Gastroesophageal sphincter (tissue), 4 donors: ENCODE measurements around the gene AKR1A1. TPM values are rescaled to one million over a fixed set of nuclear protein-coding genes. Genes with fewer than 3 reads are reported as not detected.
"Not testable (repeated sequence)": the region's sequence is repeated elsewhere in the genome, so short reads cannot be mapped to it uniquely, and the experiment has no call there.

Source experiments
- ATAC-seq: fragments of 150-250 bp; one replicate; pipeline ENCODE4 v1.9.1; 2016; ENCODE audit warnings: mild to moderate bottlenecking, moderate library complexity
- H3K27ac ChIP-seq, 4 donors: fragments of 200-600 bp; sonication (generic) in 3 of 4; 1 replicate in 3 of 4; 2 replicates in 1 of 4; pipeline ENCODE4 v1.5.1; 2016 to 2019
- H3K27me3 ChIP-seq: fragments of 200-600 bp; sonication (generic); one replicate; pipeline ENCODE4 v1.5.1; 2019
- H3K36me3 ChIP-seq, 2 donors: fragments of 200-600 bp; sonication (generic); one replicate each; pipeline ENCODE4 v1.5.1; 2019; ENCODE audit warnings: control low read depth in 1 of 2
- H3K4me1 ChIP-seq, 3 donors: fragments of 200-600 bp; sonication (generic); 1 replicate in 2 of 3; 2 replicates in 1 of 3; pipeline ENCODE4 v1.5.1; 2016 to 2019; ENCODE audit warnings: control low read depth in 2 of 3
- H3K4me3 ChIP-seq, 2 donors: fragments of 200-600 bp; sonication (generic); one replicate each; pipeline ENCODE4 v1.5.1; 2019; ENCODE audit warnings: mild to moderate bottlenecking in 1 of 2, moderate library complexity in 1 of 2
- H3K9me3 ChIP-seq, 3 donors: fragments of 200-600 bp; sonication (generic); one replicate each; pipeline ENCODE4 v1.5.1; 2017 to 2019; ENCODE audit warnings: control low read depth in 2 of 3
- EP300 ChIP-seq: sonication (generic); formaldehyde crosslinking; IDR thresholded peaks from one replicate; pipeline ENCODE4 v1.6.1; 2017; ENCODE audit warnings: antibody characterized with exemption, mild to moderate bottlenecking
- POLR2A ChIP-seq, 2 donors: fragments of 450-650 bp; IDR thresholded peaks; one replicate each; pipeline ENCODE4 v1.6.1; 2017; ENCODE audit warnings: antibody characterized with exemption in 2 of 2, mild to moderate bottlenecking in 2 of 2, moderate library complexity in 1 of 2
- POLR2AphosphoS5 ChIP-seq: sonication (generic); formaldehyde crosslinking; IDR thresholded peaks from one replicate; pipeline ENCODE4 v1.6.1; 2017; ENCODE audit warnings: antibody characterized with exemption
- WGBS, 2 donors: methylation state at CpG; one replicate each; pipeline ENCODE4 v1.1.5; 2018; ENCODE audit warnings: low coverage in 1 of 2; 5-methylcytosine and 5-hydroxymethylcytosine counted together
- total RNA-seq, 4 donors: library from RNA; depleted of rRNA; stranded (reverse); fragments of >200 nt; gene quantifications; one replicate each; pipeline ENCODE4 v1.1.0, GENCODE V29; 2016
- TF ChIP-seq, protein P1 (sequence below), 4 experiments: fragments of 200-600 bp in 2 of 4; fragments of 450-650 bp in 2 of 4; sonication (generic) in 1 of 4; IDR thresholded peaks; one replicate each; pipeline ENCODE4 v1.5.1; 2017 to 2019; ENCODE audit warnings: antibody characterized with exemption in 4 of 4, mild to moderate bottlenecking in 2 of 4, moderate library complexity in 2 of 4

The AKR1A1 gene
- total RNA-seq, 4 donors from 2014 or later, result 43.0 to 56.9 (median 46.5) TPM

DNA sequence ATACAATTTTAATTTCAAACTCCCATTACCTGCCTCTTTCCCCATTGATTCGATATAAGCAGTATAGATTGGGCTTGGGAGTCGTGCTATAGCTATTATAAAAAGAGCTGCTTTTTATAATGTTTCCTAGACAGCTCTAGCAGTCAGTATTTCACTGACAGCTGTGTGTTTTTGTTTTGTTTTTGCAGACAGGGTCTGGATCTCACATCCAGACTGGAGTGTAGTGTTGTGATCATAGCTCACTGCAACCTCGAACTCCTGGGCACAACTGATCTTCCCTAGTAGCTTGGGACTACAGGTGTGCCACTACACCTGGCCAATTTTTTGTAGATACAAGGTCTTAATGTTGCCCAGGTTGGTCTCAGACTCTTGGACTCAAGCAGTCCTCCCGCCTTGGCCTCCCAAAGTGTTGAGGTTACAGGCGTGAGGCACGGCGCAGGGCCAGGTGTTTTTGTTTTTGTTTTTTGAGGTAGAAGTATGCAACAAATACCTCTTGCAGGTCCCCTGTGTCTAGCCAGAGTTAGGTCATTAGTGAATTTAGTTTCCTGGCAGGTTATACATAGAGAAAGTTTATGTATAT, 35.0 kb downstream of the AKR1A1 start:
- no peak for TF ChIP-seq POLR2A (IDR thresholded peaks at IDR 0.05)
- no peak for TF ChIP-seq POLR2AphosphoS5
- no peak for TF ChIP-seq EP300
- TF ChIP-seq, protein P1, sequence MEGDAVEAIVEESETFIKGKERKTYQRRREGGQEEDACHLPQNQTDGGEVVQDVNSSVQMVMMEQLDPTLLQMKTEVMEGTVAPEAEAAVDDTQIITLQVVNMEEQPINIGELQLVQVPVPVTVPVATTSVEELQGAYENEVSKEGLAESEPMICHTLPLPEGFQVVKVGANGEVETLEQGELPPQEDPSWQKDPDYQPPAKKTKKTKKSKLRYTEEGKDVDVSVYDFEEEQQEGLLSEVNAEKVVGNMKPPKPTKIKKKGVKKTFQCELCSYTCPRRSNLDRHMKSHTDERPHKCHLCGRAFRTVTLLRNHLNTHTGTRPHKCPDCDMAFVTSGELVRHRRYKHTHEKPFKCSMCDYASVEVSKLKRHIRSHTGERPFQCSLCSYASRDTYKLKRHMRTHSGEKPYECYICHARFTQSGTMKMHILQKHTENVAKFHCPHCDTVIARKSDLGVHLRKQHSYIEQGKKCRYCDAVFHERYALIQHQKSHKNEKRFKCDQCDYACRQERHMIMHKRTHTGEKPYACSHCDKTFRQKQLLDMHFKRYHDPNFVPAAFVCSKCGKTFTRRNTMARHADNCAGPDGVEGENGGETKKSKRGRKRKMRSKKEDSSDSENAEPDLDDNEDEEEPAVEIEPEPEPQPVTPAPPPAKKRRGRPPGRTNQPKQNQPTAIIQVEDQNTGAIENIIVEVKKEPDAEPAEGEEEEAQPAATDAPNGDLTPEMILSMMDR (IDR thresholded peaks at IDR 0.05), result no peak
- Histone ChIP-seq H3K27me3 (no peaks in the 10 kb centered on the region), H3K4me3 (peak overlapping the region; percentile 83 to 89), H3K27ac (peak overlapping the region in 3 of 4 donors; percentile 92 to 95 (median 94)), H3K4me1 (peaks cover 0 to 49% (median 13%) of the 10 kb centered on the region in 3 donors), H3K9me3 (no peaks in the 10 kb centered on the region), H3K36me3 (no peaks in the 10 kb centered on the region)
- no peak for ATAC-seq
- WGBS, 2 donors, result 14 to 27% methylated on average over 3 to 6 of the region's 7 CpGs

DNA sequence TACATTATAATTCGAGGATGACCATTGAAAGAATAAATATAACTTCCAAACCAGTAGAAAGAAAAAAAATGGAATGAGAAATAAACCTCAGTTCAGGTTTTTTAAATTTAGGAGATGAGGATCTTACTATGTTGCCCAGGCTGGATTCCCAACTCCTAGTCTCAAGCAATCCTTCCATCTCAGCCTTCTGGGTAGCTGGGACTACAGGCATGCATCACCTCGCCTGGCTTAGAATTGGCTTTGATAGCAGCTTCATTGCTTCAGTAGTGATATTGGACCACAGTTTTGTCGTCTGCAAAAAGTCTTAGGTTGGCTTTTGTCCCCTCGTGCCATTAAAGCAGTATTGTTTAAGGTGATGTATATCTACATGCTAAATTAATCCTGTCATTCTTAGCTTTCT, 36.1 kb downstream of the AKR1A1 start:
- H3K27me3 ChIP-seq, result no peaks in the 10 kb centered on the region
- TF ChIP-seq EP300, result no peak
- TF ChIP-seq, protein P1 (IDR thresholded peaks at IDR 0.05), result no peak
- no peak for TF ChIP-seq POLR2A (IDR thresholded peaks at IDR 0.05)
- TF ChIP-seq POLR2AphosphoS5, result no peak
- H3K4me3 ChIP-seq, result no peak overlapping the region
- peaks cover 0 to 7% of the 10 kb centered on the region in 2 donors for H3K36me3 ChIP-seq
- 69 to 73% methylated on average over 4 of the region's 4 CpGs for WGBS, 2 donors
- no peaks in the 10 kb centered on the region for H3K9me3 ChIP-seq
- H3K4me1 ChIP-seq, result peaks cover 0 to 61% (median 13%) of the 10 kb centered on the region in 3 donors
- ATAC-seq, result no peak
- peak overlapping the region in 1 of 4 donors; percentile 20 for H3K27ac ChIP-seq

DNA sequence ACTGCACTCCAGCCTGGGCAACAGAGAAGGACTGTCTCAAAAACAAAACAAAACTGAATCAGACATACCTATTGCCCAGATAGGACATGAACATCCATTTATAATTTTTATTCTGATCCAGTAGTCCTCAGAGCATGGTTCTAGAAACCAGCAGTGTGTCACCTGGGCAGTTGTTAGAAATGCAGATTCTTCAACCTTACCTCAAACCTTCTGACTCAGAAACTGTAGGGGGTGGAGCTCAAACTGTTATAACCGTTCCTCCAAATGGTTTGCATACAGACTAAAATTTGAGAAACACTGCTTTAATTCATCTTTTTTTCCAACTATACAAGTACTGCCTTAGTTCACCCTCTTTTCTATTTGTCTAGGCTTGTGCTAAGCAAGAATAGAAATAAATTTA, 39.2 kb downstream of the AKR1A1 start:
- no peak overlapping the region for H3K27ac ChIP-seq
- TF ChIP-seq POLR2AphosphoS5 (no peak), EP300 (no peak), POLR2A (IDR thresholded peaks at IDR 0.05) (no peak)
- TF ChIP-seq, protein P1 (IDR thresholded peaks at IDR 0.05), result no peak
- H3K4me1 ChIP-seq, result peaks cover 0 to 52% (median 9%) of the 10 kb centered on the region in 3 donors
- H3K36me3 ChIP-seq, result peaks cover 0 to 36% of the 10 kb centered on the region in 2 donors
- no peak for ATAC-seq
- no peaks in the 10 kb centered on the region for H3K27me3 ChIP-seq
- H3K4me3 ChIP-seq, result no peak overlapping the region
- H3K9me3 ChIP-seq, result no peaks in the 10 kb centered on the region
- WGBS, 2 donors, result 33 to 43% methylated on average over 1 of the region's 1 CpG

DNA sequence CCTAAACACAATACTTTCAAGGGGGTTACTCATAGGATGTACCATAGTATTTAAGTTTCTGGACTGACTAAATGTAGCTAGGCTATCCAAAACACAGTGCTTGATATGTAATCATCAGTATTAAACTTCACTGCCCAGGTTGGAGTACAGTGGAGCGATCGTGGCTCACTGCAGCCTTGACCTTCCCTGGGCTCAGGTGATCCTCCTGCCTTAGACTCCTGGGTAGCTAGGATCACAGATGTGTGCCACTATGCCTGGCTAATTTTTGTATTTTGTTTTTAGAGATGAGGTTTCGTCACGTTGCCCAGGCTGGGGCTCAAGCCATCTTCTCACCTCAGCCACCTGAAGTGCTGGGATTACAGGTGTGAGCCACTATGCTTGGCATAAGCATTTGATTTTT, 43.8 kb downstream of the AKR1A1 start:
- H3K9me3 ChIP-seq, result no peaks in the 10 kb centered on the region
- 77 to 84% methylated on average over 2 to 4 of the region's 4 CpGs for WGBS, 2 donors
- no peaks in the 10 kb centered on the region for H3K27me3 ChIP-seq
- H3K4me1 ChIP-seq, result peaks cover 0 to 24% (median 0%) of the 10 kb centered on the region in 3 donors
- H3K27ac ChIP-seq, result no peak overlapping the region
- no peak overlapping the region for H3K4me3 ChIP-seq
- ATAC-seq, result no peak
- no peak for TF ChIP-seq POLR2A (IDR thresholded peaks at IDR 0.05)
- TF ChIP-seq EP300, result no peak
- TF ChIP-seq, protein P1 (IDR thresholded peaks at IDR 0.05), result no peak
- TF ChIP-seq POLR2AphosphoS5, result no peak
- H3K36me3 ChIP-seq, result peaks cover 0 to 52% of the 10 kb centered on the region in 2 donors

DNA sequence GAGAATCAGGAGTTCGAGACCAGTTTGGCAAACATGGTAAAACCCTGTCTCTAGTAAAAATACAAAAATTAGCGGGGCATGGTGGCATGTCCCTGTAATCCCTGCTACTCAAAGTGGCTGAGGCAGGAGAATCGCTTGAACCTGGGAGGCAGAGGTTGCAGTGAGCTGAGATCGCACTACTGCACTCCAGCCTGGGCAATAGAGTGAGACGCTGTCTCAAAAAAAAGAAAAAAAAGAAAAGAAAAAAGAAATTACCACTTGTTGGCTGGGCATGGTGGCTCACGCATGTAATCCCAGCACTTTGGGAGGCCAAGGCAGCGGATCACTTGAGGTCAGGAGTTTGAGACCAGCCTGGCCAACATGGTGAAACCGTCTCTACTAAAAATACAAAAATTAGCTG, 46.1 kb downstream of the AKR1A1 start:
- not testable (repeated sequence) for H3K27me3 ChIP-seq, H3K27ac ChIP-seq, H3K4me3 ChIP-seq, H3K4me1 ChIP-seq, H3K9me3 ChIP-seq, ATAC-seq
- peaks cover 0 to 47% of the 10 kb centered on the region in 2 donors for H3K36me3 ChIP-seq
- WGBS, 2 donors, result 92 to 95% methylated on average over 5 to 6 of the region's 8 CpGs
